K562 (cell line): ENCODE data around the gene ITGAL. TPM values are rescaled to one million over a fixed set of nuclear protein-coding genes. Genes with fewer than 3 reads are reported as not detected.
A peak's percentile ranks its signal among the peaks of the same experiment; 100 is the strongest.

ENCODE experiments used
- ATF3 ChIP-seq, 2 experiments: fragments of 450-650 bp in 1 of 2; sonication (generic) in 1 of 2; formaldehyde crosslinking in 1 of 2; IDR thresholded peaks in 1 of 2; conservative IDR thresholded peaks in 1 of 2; 2 replicates each; pipeline versions ENCODE4 v1.6.1 to v1.8.1; 2016 to 2023; ENCODE audit warnings: mild to moderate bottlenecking in 2 of 2, moderate library complexity in 2 of 2, inconsistent platforms in 1 of 2, missing genetic modification reagents in 1 of 2
- BRD4 ChIP-seq: fragments of 200-600 bp; sonication (generic); IDR thresholded peaks from 2 replicates; pipeline ENCODE4 v1.6.1; 2017; ENCODE audit warnings: inconsistent platforms
- DACH1 ChIP-seq: fragments of 450-650 bp; IDR thresholded peaks from 2 replicates; pipeline ENCODE4 v1.6.1; 2018; ENCODE audit not compliant: partially characterized antibody
- E2F1 ChIP-seq: sonication (generic); formaldehyde crosslinking; IDR thresholded peaks from 2 replicates; pipeline ENCODE4 v1.8.1; 2023; ENCODE audit warnings: mild to moderate bottlenecking, missing genetic modification reagents, moderate library complexity
- KAT2B ChIP-seq: IDR thresholded peaks from one replicate; pipeline ENCODE4 v1.6.1; 2012; ENCODE audit warnings: low read depth, mild to moderate bottlenecking, control low read depth, inconsistent platforms, low read length, moderate library complexity
- MNT ChIP-seq, 2 experiments: fragments of 450-650 bp; conservative IDR thresholded peaks; 2 replicates each; pipeline ENCODE4 v1.6.1; 2017; ENCODE audit warnings: mild to moderate bottlenecking in 2 of 2, moderate library complexity in 2 of 2
- NR0B1 ChIP-seq: fragments of 450-650 bp; IDR thresholded peaks from one replicate; pipeline ENCODE4 v1.6.1; 2018; ENCODE audit warnings: mild to moderate bottlenecking, moderate library complexity; ENCODE audit not compliant: partially characterized antibody
- PATZ1 ChIP-seq: fragments of 250-450 bp; sonication (Bioruptor Pico); IDR thresholded peaks from 2 replicates; pipeline ENCODE4 v1.5.0; 2020; ENCODE audit warnings: mild to moderate bottlenecking, borderline replicate concordance
- SIN3A ChIP-seq, 2 experiments: fragments of 150-350 bp in 1 of 2; IDR thresholded peaks; 2 replicates each; pipeline ENCODE4 v1.6.1; 2011 to 2016; ENCODE audit warnings: borderline replicate concordance in 2 of 2, low read depth in 2 of 2, low read length in 2 of 2, mild to moderate bottlenecking in 2 of 2, moderate library complexity in 2 of 2; ENCODE audit not compliant: control insufficient read depth in 1 of 2
- STAG1 ChIP-seq: sonication (generic); formaldehyde crosslinking; IDR thresholded peaks from 2 replicates; pipeline ENCODE4 v1.5.0; 2020; ENCODE audit warnings: missing genetic modification reagents, borderline replicate concordance
- TRIM25 ChIP-seq: fragments of 450-650 bp; IDR thresholded peaks from 2 replicates; pipeline ENCODE4 v1.7.0; 2016; ENCODE audit warnings: borderline replicate concordance
- YBX1 ChIP-seq: fragments of 450-650 bp; IDR thresholded peaks from 2 replicates; pipeline ENCODE4 v1.7.1; 2016; ENCODE audit warnings: mild to moderate bottlenecking
- ZNF316 ChIP-seq: fragments of 450-650 bp; IDR thresholded peaks from 2 replicates; pipeline ENCODE4 v1.6.1; 2016
- ZNF655 ChIP-seq: fragments of 250-450 bp; sonication (Bioruptor Pico); IDR thresholded peaks from 2 replicates; pipeline ENCODE4 v1.5.0; 2021
- ZNF668 ChIP-seq: fragments of 250-450 bp; sonication (Bioruptor Pico); IDR thresholded peaks from 2 replicates; pipeline ENCODE4 v1.8.0; 2022; ENCODE audit warnings: mild to moderate bottlenecking, inconsistent platforms
- polyA plus RNA-seq, 8 experiments: library from polyadenylated mRNA; depleted of rRNA in 4 of 8; stranded (reverse) in 5 of 8; unstranded in 3 of 8; fragments of >200 nt; fragmentation: Nextera tagmentation in 2 of 8; fragmentation: Illumina TruSeq in 1 of 8; extraction: Ambion mirVana in 2 of 8; extraction: Trizol in 1 of 8; gene quantifications; 2 replicates each; pipeline versions ENCODE4 v1.2.1 to v1.2.3, GENCODE V29; 2011 to 2014; ENCODE audit warnings: inconsistent platforms in 1 of 8, missing spikeins in 1 of 8
- total RNA-seq, 7 experiments: library from RNA; depleted of rRNA in 6 of 7; stranded (reverse); fragments of >200 nt in 6 of 7; fragmentation: Illumina TruSeq in 2 of 7; extraction: Trizol in 2 of 7; gene quantifications; 2 replicates each; pipeline versions ENCODE4 v1.2.1 to v1.2.3, GENCODE V29; 2011 to 2021; ENCODE audit warnings: low replicate concordance in 1 of 7

The ITGAL gene
- total and polyA plus RNA-seq, 9 of the 15 experiments (the other 6 are each of a cell fraction or from before 2014, with no cell fraction given) = 0.01 to 0.53 TPM; not detected in 7

- TF ChIP-seq ZNF655 (no peak), E2F1 (CRISPR knock-in tag) (no peak), BRD4 (no peak), NR0B1 (no peak), KAT2B (no peak), PATZ1 (CRISPR knock-in tag) (no peak), DACH1 (no peak), MNT (conservative IDR thresholded peaks at IDR 0.05) (peak in 1 of 2 experiments; percentile 71; a peak in 2 of 4 replicates), ZNF668 (no peak), TRIM25 (no peak), YBX1 (no peak), ZNF316 (no peak), SIN3A (IDR thresholded peaks at IDR 0.05; ENCODE audit: borderline replicate concordance in 2 of 2, control insufficient read depth in 1 of 2, low read depth in 2 of 2, low read length in 2 of 2) (no peak), ATF3 (IDR thresholded peaks at IDR 0.05) (no peak), ATF3 (CRISPR knock-in tag; conservative IDR thresholded peaks at IDR 0.05) (no peak), STAG1 (CRISPR knock-in tag) (no peak)
These were observed 62.0 kb downstream of the ITGAL start, which contains the start of gene ZNF747 (continued) for GRCh38 chr16:30534368-30535105.
